GM18867 (cell line): ENCODE results near the gene ITGA11.

Experiments used
- ATAC-seq: cut with Tn5 transposase; IDR thresholded peaks from one replicate; pipeline ENCODE4 v1.9.1; 2021; ENCODE audit warnings: mild to moderate bottlenecking, moderate library complexity; ENCODE audit not compliant: unreplicated experiment

Gene ITGA11

DNA sequence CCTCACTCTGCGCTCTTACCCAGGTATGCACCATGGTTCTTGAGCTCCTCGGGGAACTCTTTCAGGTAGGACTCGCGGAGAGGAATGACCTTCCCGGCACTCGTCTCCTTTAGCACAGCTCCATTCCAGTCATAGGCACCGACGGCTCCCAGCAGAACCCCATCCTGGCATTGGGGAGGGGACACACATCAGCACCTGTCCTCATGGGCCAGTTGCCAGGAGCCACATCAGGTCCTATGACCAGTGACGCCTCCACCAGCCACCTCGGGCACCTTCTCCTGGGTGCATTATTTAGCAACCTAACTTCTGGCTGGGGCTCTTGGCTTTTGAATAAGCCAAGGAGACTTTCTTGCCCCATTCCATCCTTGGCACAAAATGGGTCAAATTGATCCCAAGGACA is 92.5 kb downstream of the ITGA11 start:
- no peak for ATAC-seq

DNA sequence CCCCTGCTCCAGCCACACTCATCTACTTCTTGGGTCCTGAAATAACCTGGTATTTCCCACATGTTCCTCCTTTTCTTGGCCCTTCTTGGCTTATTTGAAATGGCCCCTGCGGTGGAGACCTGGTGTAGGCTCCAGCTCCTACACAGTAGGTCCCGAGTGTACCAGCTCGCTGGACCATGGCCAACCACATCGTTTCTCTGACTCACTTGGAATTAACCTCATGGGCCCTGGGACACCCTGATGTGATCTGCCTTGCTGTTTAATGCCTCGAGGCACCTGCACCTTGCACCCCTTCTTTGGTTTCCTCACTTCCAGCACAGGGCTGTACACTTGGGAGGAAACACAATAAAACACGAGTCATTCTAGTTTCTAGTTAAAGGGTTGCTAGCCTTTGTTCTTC is 94.1 kb downstream of the ITGA11 start:
- ATAC-seq: no peak

DNA sequence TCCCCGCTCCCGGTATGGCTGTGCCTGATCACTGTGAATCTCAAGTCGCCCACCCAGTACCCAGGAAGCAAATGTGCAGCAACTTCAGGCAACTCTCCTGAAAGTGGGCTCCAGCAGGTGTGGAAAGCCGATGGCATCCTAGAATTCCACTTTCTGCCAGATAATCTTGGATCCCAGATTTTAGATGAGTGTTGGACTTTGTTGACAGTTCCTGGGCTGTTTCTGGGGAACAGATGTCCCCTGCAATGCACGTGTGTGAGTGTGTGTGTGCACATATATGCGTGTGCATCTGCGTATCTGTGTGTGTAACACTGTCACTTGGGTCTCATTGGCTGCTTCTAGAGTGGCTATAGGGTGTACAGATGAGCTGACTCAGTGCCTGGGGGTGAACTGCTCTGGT is 95.4 kb downstream of the ITGA11 start:
- ATAC-seq: no peak

DNA sequence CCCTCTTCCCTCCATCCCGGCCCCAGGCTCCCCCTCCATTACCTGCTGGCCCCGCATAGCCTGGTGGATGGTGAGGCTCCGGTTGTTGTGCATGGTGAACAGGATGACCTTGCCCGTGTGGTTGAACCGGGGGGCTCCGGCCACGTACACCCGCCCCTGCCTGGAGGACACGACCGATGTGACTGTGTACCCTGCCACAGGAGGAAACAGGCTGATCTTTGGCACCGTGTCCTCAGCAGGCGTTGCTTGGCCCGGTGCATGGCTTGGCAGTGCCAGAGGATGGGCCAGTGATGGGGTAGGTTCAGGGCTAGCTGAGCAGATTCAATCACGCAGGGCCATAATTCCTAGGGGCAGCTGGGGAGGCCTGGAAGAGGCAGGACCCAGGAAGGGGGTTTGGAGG is 96.3 kb downstream of the ITGA11 start:
- no peak for ATAC-seq

DNA sequence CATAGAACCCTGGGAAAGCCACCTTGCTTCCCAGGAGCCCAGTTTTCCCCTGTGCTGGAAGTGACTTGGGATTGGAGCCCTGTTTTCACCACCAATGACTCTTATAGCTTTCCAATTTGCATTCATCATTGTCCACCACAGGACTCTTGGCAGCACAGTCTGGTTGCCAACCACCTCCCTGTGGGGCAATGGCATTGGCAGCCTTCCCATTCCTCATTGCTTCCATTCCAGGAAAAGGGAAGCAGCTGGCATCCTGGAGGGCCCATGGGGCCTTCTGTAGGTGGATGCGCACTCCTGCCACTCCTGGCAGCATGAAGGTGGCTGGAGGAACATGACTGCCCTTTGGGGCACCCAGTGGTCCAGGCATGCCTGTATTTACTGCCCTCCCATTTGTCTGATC is 96.7 kb downstream of the ITGA11 start:
- ATAC-seq: no peak

DNA sequence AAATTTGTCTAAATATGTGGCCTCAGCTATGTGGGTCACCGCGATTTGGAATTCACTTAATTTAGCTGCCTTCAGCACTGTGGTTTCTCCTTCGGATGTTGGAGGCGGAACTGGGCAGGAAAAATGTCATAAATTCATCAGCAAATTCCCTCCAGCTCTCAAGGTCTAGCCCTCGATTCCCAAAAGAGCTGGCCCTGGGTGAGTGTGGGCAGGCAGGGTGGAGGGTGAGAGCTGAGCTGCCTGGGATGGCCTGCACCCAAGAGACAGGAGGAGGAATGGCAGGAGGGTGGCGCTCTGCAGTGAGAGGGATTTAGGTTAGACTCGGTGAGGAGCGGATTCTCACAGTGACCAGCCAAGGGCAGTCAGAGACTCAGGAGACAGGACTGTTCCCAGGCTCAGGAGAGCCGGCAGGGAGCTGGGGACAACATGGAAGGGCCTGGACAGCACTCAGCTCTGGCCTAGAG is 97.3 kb downstream of the ITGA11 start:
- ATAC-seq: no peak

DNA sequence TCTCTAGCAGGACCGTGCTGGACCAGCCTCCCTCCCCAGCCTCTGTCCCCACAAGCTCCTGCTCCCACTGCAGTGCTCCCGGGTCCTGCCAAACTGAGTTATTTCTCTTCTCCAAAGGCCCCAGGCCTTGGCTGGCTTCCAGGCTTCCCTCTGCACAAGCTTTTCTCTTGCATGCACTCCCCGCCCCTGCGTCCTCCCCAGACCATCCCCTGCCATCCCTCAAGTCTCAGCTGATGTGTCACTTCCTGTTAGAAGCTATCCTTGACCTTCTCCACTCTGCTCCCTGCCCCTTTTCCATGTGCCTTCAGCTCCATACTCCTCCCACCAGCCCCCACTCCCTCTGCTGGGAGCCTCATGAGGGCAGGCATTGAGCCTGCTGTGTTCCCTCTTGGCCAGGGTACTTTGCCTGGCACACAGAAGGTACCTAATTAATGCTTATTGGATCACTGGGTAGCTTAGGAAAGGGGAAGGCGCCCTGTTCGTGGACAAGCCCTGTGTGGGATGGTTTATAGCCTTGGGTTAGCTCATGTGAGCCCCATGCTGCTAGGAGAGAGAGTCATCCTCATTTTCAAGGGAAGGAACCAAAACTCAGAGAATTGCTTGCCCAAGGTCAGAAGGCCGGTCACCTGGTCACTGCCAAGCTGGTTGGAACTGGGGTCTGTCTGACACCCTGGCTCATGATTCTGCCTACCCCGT is 98.0 kb downstream of the ITGA11 start:
- no peak for ATAC-seq

DNA sequence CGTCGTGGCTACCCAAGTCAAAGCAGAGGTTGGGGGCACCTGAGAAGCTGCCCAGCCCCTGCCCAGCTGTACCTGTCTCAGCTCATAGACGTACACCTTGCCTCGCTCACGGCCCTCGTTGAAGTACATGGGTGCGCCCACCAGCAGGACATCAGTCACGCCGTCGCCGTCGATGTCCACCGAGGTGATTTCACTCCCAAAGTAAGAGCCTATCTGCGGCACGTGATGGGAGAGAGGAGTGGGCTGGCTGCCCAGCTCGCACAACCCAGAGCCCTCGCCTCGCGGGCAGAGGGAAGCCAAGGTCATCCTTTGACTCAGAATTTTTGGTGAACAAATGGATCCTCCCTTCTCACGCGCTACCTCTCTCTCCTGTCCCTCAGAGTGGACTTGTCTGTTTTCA is 99.7 kb downstream of the ITGA11 start:
- ATAC-seq: no peak

DNA sequence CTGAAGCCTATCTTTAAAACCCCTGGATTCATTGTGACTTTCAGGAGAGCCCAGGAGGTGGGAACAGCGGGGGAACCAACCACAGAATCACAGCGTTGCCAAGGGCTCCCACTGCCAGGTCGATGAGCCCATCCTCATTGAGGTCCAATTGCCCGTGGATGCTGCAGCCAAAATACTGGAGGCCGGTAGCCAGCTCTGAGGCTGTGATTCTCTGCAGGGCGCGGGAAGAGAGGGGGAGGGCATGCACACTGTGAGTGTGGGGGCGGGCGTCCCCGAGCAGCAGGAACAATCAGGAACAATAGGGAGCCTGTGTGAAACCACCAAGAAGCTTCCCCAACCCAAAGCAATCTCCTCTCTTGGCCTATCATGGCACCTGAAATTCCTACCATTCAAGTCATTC is 101.1 kb downstream of the ITGA11 start:
- no peak for ATAC-seq

DNA sequence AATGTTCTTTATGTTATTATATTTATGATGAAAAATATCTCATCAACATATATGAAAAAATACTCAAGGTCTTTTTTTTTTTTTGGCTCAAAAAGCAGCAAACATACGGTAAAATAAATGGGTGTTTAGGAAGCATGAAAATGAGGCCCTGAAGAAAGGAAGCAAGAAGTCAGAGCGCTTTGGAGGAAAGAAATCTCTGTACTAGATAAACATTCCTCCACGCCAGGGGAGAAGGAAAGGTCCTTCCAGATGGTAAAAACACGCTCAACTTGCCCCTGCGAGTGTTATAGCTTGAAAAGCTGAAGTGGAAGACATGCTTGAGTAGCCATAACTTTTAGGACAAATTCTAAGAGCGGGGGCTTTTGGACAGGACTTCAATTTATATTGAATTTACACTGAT is 101.5 kb downstream of the ITGA11 start:
- no peak for ATAC-seq

DNA sequence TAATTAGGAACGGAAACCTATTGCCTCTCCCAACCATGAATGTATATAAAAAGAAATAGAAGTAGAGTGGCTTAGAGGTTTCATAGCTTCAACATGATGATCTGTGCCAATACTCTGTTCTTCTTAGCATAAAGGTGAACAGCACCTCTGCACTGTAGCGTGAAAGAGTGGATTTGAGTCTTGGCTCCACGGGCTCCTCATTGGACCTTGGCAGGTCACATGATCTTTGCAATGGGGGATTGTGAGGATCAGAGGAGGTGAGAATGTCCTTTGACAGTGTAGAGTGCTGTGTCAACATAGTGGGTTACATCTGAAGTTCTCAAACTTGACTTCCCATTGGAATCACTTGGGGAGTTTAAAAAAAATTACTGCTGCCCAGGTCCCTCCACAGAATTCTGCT is 103.0 kb downstream of the ITGA11 start:
- no peak for ATAC-seq

DNA sequence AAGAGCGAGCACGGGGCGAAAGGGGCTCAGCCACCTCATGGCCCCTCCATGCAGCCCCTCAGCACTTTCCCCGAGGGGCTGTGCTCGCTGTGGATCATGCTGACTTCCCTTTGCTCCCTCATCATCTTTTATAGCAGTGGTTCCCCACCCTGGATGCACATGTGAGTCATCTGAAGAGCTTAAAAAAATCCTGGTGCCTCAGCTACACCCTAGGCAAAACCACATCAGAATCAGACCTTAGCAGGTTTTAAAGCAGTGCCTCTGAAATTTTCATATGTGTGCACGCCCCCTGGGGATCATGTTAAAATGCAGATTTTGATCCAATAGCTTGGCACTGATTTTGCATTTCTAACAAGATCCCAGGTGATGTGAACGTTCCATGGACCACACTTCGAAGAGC is 103.5 kb downstream of the ITGA11 start:
- no peak for ATAC-seq

DNA sequence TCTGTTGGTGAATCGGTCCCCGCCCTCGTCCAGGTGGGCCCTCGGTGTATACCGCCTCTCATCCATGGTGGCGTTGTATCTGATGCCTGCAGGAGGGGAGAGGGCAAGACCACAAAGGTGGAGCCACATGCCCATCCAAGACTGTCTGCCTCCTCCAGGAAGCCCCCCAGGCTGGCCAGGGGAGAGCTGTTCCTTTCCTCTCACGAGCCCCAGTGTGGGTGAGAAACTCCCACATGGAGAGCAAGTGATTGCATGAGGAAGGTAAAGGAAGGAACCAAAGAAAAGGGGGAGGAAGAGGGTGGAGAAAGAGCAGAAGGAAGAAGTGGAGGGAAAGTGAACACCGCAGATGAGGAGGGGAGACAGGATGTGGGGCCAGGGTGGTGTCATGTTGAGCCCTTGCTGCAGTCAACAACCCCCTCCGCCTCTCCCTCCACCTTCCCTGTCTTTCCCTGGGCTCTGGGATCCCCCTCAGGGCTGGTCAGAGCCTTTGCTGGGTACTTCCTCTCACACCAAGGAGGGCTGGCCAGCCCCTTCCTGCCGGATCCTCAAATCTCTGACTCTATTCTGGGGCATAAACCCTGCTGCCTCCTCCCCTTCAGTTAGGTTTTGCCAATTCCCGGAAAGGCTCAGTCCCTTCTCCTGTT is 105.1 kb downstream of the ITGA11 start:
- ATAC-seq: no peak

DNA sequence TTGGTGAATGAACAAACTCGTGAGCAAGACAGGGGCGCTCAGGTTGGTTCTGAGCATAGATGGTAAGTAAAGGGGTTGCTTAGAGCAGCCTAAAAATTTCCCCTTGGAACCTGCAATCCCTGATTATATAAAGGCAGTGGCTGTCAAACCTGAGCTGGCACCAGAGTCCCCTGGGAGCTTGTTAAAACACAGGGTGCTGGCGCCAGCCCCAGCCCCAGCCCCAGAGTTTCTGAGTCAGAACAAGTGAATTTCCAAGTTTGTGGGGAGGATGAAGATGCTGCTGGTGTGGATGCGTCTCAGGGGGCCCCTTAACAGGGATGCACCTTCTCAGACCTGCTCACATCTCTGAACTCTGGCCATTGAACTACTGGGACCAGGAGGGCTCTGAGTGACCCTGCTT is 106.2 kb downstream of the ITGA11 start:
- no peak for ATAC-seq

DNA sequence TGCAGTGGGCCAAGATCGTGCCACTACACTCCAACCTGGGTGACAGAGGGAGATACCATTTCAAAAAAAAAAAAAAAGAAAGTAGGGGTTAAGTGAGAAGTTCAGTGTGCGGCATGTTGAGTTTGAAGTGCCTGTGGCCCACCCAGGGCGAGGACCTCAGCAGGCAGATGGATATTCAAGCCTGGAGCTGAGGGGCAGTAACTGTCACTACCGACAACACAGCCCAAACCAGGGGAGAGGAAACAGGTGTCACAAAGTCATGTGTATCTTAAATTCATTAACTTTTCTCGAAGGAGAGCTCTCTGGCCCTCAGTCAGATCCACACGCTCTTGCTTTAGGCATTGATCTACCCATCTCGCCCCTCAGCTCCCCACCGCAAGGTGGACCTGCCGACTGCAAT is 109.2 kb downstream of the ITGA11 start:
- ATAC-seq: no peak

DNA sequence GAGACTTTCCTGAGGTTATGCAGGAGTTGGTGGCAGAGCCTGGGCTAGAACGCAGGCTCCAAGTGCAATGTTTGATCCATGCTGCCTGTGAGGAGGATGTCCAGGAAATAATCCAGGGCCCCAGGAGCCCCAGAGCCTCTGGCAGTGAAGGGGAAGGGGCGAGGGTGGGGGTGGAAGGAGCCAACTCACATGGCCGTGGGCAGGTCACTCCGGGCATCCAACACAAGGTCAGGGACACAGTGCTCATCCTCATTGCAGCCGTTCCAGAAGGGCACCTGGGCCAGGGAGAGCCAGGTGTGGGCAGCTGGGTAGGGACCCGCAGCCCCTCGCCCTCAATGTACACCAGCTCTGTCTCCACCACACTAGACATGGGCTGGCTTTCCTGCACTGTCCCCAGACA is 110.7 kb downstream of the ITGA11 start:
- no peak for ATAC-seq

DNA sequence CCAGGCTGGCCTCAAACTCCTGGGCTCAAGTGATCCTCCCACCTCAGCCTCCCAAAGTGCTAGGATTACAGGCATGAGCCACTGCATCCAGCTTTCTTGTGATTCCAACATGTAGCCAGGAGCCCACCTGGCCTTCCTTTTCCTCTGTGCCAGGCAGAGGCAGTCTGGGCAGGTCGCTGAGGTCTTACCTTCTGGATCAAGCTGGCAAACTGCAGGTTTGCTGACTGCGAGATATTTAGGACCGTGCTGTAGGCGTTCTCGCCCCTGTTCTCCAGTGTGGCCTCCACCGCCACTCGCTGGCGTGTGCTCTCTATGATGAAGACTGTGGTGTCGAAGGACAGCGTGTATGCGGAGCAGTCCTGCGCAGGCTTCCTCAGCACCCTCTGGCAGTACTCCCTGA is 112.0 kb downstream of the ITGA11 start:
- ATAC-seq: no peak

DNA sequence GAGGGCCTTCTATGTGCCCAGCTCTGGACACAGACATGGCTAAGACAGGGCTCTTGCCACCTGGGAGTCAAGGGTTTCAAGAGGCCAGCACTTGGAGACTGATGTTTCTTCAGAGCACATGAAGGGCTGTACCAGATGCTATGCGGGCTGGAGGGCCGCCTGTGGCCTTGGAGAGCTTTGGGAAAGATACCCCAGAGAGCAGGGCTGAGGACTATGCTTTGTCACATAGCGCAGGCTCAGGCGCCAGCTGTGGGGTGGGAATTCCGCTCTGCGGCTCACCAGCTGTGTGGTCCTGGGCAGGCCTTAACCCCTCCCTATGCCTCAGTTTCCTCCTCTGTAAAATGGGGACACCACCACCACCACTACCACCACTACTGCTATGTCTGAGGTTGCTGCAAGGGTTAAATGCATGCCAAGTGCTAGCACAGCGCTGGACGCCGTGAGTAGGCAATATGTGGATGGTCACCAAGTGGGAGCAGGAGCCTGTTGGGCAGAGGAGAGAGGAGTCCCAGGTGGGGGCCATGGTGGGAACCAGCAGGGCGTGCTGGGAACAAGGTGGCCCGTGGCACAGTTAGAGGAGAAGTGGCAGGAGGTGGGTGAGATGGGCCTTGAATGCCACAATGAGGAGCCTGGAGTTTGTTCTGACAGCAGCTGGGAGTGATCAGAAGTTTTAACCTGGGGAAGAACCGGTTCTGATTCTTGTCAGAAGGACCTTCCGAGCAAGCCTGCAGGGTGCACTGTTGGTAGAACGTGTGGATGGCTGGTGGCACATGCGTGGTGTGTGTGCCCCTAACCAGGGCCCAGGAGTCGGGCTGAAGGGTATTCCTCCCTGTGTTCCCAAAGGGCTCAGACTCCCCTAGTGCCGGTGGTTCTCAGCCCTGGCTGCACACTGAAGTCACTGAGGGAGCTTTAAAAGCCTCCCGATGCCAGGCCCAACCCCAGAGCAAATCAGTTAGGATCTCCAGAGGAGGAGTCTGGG is 112.7 kb downstream of the ITGA11 start:
- no peak for ATAC-seq

DNA sequence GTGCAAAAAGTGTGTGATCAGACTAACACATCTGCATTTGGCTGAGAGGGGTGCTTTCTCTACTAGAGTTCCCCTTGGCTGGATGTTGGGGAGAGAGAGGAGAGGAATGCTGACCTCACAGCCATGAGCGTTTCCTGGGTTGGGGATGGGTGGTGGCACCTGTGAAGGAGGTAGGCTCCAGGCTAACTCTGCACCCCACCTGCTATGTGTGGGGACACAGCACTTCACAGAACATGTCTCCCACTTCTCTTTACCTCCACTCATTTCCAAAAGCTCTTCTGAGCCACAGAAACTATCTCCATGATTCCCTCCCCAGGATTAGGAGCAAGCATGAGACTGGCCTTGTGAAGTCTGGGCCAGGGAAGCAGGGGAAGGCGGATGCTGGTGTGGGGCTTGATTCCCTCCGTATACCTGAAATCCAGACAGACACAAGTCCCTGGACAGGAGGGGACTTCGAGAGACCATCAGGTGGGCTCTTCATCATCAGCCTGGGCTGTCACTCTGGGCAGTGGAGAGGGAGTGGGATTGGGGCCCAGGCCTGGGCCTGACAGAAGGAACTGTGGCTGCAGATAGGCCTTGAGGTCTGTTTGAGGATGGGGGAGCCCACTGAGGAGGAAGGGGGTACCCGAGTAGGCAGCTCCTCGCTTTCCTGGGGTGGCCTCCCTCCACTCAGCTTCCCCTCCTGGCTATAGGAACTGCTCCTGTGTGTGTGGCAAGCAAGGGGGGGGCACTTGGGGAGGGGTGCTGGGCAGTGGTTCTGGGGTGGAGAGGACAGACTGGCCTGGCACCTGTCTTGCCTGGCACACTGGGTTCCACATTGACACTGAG is 113.7 kb downstream of the ITGA11 start:
- no peak for ATAC-seq

DNA sequence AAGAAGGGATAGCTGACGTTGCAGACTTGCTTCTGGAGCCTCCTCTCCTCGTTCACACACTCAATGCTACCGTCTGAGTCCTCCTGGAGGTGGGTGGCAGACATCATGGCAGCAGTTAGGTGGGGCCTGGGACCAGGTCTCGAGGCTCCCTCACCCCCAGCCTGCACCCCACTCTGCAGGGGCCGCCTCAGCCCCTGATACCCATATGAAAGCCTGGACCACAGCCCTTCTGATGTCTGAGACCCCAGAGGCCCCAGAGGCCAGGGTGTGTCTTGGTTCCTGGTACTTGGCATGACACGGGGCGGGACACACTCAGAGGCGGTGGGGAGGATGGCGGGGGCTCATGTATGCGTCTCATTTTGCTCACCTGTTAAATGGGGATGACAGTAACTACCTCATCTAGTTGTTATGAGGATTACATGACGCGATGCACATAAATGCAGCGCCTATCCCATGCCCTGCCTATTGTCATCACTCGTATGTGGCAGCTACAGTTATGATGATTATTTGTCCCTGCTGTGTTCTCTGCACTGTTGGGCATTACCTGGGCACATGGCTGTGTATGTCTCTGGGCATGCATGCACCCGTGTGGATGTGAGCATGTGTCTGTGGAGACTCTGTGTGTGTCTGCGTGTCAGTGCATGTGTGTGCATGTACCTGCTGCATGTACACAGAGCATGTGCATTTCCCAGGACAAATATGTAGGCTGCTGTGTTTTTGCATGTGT is 114.5 kb downstream of the ITGA11 start:
- no peak for ATAC-seq
